BJ (cell line): Measurements from ENCODE around the gene HDAC11. TPM values are rescaled to one million over a fixed set of nuclear protein-coding genes. Genes with fewer than 3 reads are reported as not detected.

Experiments used
- CTCF ChIA-PET: fragments of 350-600 bp; formaldehyde crosslinking; extraction: SDS; loops from one replicate; lab custom pipeline; 2021; ENCODE audit warnings: antibody characterized with exemption, inconsistent platforms; lab: Yijun Ruan, JAX
- POLR2A ChIA-PET: fragments of 300-600 bp; sonication (Branson Sonifier 250); formaldehyde crosslinking; extraction: SDS; loops from one replicate; lab custom pipeline; 2021; ENCODE audit warnings: antibody characterized with exemption; lab: Charles Lee
- DNase-seq: peaks from one replicate; pipeline ENCODE4 v3.0.0-alpha.2; 2011; ENCODE audit warnings: low read depth
- H3K27me3 ChIP-seq: 2 replicates; pipeline ENCODE4 v1.6.0; 2011; ENCODE audit warnings: low read length; ENCODE audit not compliant: control insufficient read depth, insufficient read depth
- H3K36me3 ChIP-seq: 2 replicates; pipeline ENCODE4 v1.5.1; 2011; ENCODE audit warnings: low read length; ENCODE audit not compliant: control insufficient read depth, insufficient read depth
- H3K4me3 ChIP-seq: 2 replicates; pipeline ENCODE4 v1.5.1; 2011; ENCODE audit warnings: low read depth, mild to moderate bottlenecking, control low read depth, low read length
- CTCF ChIP-seq: IDR thresholded peaks from 2 replicates; pipeline ENCODE4 v1.5.1; 2011; ENCODE audit warnings: low read depth, mild to moderate bottlenecking, control low read depth, inconsistent platforms, low read length, moderate library complexity; ENCODE audit not compliant: insufficient read depth
- polyA plus RNA-seq: library from polyadenylated mRNA; depleted of rRNA; stranded (reverse); fragments of >200 nt; gene quantifications from 2 replicates; pipeline ENCODE4 v1.2.3, GENCODE V29; 2011

Gene HDAC11
- polyA plus RNA-seq, 1 experiment, result 16.0 TPM

GRCh38 chr3:13548696-13549622 lies 68.9 kb downstream of the HDAC11 start, which contains the start of gene FBLN2:
TSS of gene FBLN2 (plus strand) at chr3:13549125. CDS start at chr3:13570356, 21,231 bp downstream.
- H3K4me3 ChIP-seq, result peak within 1 kb of the TSS; percentile 61
- ChIA-PET POLR2A (no interaction called here), CTCF (interaction anchor here (1.3 to 2.8 kb wide), 3 partner anchors 10 to 102 kb away, joined by 3 to 14 read pairs (median 7); no protein-coding TSS in a partner anchor)
- peaks cover 2% of the 10 kb centered on the region for H3K36me3 ChIP-seq
- no peak for TF ChIP-seq CTCF
- DNase-seq, result no peak
- no peaks in the 10 kb centered on the region for H3K27me3 ChIP-seq

DNA sequence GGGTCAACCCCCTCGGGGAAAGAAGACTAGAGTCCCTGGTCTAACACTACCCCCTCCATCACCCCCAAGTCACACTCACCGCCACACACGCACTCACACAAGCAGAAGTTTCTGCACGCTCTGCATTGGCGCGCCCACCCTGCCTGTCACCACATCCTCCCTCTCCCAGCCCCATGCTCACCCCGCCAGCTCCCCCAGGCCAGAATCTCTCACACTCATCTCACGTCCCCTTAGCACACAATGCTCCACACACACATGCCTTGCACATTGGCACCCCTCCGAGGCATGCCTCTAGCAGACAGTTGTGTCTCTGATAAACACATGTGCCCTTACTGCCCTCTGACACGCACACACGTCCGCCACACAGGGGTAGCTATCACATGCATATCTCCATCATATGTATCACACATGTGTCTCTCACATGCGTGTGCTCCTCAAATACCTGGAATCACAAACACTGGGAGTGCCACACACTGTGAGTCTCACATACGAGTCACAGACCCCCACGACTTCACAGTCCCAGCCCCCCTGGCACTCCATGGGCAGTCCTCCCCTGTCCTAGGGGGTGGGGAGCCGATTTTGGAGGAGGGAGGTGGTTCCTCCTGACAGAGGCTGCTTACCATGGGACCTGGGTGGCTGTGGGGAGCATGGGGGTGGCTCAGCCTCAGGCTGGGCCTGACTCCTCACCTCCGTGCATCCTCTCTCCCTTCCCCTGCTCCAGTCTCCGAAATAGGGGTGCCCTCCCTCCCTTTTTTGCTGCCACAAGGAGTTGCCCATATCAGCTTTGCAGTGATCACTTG lies 69.7 kb downstream of the HDAC11 start:
- peak overlapping the region; percentile 61 for H3K4me3 ChIP-seq
- H3K27me3 ChIP-seq, result no peaks in the 10 kb centered on the region
- CTCF ChIA-PET, result interaction anchor here (1.3 to 3.0 kb wide), 5 partner anchors 11 to 101 kb away, joined by 6 to 14 read pairs (median 10); no protein-coding TSS in a partner anchor
- peaks cover 2% of the 10 kb centered on the region for H3K36me3 ChIP-seq
- POLR2A ChIA-PET, result interaction anchor here (0.6 kb wide), 1 partner anchor 199 kb away, joined by 3 read pairs; no protein-coding TSS in a partner anchor
- no peak for DNase-seq
- no peak for TF ChIP-seq CTCF

DNA sequence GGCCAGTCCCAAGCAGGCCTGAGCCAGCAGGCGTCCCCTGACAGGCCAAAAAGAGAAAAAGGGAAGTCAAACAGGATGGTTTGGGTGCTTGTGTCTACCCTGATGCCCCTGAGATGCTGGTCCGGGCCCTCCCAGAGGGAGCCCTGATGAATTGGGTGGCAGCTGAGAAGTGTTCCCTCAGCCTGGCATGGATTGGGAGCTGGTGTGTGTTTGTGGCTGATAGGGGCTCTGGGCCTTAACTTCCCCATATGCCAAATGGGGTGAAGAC lies 70.3 kb downstream of the HDAC11 start:
- Histone ChIP-seq H3K4me3 (peak overlapping the region; percentile 61), H3K36me3 (peaks cover 2% of the 10 kb centered on the region), H3K27me3 (no peaks in the 10 kb centered on the region)
- POLR2A ChIA-PET, result interaction anchor here (0.6 kb wide), 1 partner anchor 200 kb away, joined by 3 read pairs; no protein-coding TSS in a partner anchor
- TF ChIP-seq CTCF, result no peak
- CTCF ChIA-PET, result interaction anchor here (1.3 to 3.0 kb wide), 5 partner anchors 10 to 101 kb away, joined by 6 to 14 read pairs (median 10); no protein-coding TSS in a partner anchor
- DNase-seq, result no peak

GRCh38 chr3:13550791-13551360 lies 70.8 kb downstream of the HDAC11 start:
- ChIA-PET POLR2A (no interaction called here), CTCF (interaction anchor here (0.8 to 3.0 kb wide), 6 partner anchors 10 to 100 kb away, joined by 3 to 14 read pairs (median 8); no protein-coding TSS in a partner anchor)
- peak overlapping the region; percentile 61; the same call in 1 of the 2 replicates for H3K4me3 ChIP-seq
- peaks cover 2% of the 10 kb centered on the region for H3K36me3 ChIP-seq
- DNase-seq, result no peak
- no peak for TF ChIP-seq CTCF
- H3K27me3 ChIP-seq, result no peaks in the 10 kb centered on the region
